ENCODE results near the gene HYDIN. TPM values are rescaled to one million over a fixed set of nuclear protein-coding genes. Genes with fewer than 3 reads are reported as not detected.
A peak's percentile ranks its signal among the peaks of the same experiment; 100 is the strongest.
"Not testable (repeated sequence)": the region's sequence is repeated elsewhere in the genome, so short reads cannot be mapped to it uniquely, and the experiment has no call there.

The HYDIN gene
- total RNA-seq, 1 donor from 2014 or later, result 0.51 TPM

- peak; percentile 52 for ATAC-seq
- DNase-seq (ENCODE audit: missing footprints), result not testable (repeated sequence)
These were observed 293.6 kb downstream of the HYDIN start for GRCh38 chr16:70936781-70937525.

GRCh38 chr16:70935325-70935724 is 295.2 kb downstream of the HYDIN start:
- intact Hi-C loops (cut with DNase I); DNase-seq (ENCODE audit: missing footprints): not testable (repeated sequence)
- peak; percentile 24 for ATAC-seq

More at GRCh38 chr16:70936781-70937525, 293.6 kb downstream of the HYDIN start:
- intact Hi-C loops (cut with DNase I), result not testable (repeated sequence)

GRCh38 chr16:70933746-70934145 is 296.8 kb downstream of the HYDIN start:
- ATAC-seq; intact Hi-C loops (cut with DNase I); DNase-seq (ENCODE audit: missing footprints): not testable (repeated sequence)

- intact Hi-C loops (cut with DNase I); DNase-seq (ENCODE audit: missing footprints); ATAC-seq: not testable (repeated sequence)
These were observed 299.8 kb downstream of the HYDIN start for GRCh38 chr16:70930757-70931156.

DNA sequence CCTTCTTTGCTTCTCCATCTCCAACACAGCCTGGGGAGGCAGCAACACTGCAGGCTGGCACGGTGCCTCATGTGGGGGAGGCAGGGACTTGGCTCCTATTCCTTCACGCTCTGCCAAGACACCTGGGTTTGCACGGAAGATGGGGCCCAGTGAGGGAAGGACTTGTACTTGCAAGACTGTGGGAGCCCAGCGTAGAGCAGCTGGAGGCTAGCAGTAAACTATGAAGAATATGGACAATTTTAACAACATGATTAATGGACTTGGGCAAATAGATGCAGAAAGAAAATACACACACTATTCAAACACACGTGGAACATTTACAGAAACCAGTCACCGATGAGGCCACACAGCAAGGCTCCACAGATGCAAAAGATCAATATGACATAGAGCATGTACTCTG is 308.4 kb downstream of the HYDIN start:
- intact Hi-C loops (cut with DNase I); DNase-seq (ENCODE audit: missing footprints); ATAC-seq: not testable (repeated sequence)

GRCh38 chr16:70920661-70921060 is 309.9 kb downstream of the HYDIN start:
- ATAC-seq; intact Hi-C loops (cut with DNase I); DNase-seq (ENCODE audit: missing footprints): not testable (repeated sequence)

DNA sequence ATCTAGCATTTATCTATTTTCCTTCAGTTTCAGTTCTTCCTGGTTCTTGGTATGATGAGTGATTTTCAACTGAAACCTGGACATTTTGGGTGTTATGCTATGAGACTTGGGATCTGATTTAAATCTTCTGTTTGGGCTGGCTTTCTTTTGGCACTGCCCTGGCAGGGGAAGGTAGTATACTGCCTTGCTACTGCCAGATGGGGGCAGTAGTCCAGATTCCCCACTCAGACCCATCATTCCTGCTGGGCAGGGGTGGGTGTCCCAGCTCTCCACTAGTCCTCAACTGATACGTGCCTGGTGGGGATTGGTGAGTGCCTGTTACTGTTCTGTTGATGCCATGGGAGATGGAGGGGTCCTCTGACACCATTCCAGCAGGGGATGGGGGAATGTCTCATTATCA is 342.3 kb downstream of the HYDIN start:
- ATAC-seq; intact Hi-C loops (cut with DNase I); DNase-seq (ENCODE audit: missing footprints): not testable (repeated sequence)

DNA sequence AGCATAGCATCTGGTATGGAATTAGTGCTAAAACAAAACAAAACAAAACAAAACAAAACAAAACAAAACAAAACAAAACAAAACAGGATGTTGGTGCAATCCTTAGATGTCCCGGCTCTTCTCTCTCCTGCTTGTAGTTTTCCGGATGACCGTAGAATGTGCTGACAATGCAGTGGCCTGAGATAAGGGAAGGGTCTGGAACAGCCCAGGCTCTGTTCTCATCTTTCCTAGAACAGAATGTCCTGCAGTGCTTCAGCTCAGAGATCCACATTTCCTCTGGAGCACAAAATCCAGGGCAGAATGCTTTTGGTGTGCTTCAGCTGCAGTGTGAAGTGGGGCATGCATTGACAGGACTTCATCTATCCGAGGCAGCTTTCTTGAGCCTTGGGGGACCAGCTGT is 345.9 kb downstream of the HYDIN start:
- DNase-seq (ENCODE audit: missing footprints); ATAC-seq; intact Hi-C loops (cut with DNase I): not testable (repeated sequence)

GRCh38 chr16:70882311-70882710 is 348.2 kb downstream of the HYDIN start:
- ATAC-seq; intact Hi-C loops (cut with DNase I); DNase-seq (ENCODE audit: missing footprints): not testable (repeated sequence)

GRCh38 chr16:70877895-70878294 is 352.6 kb downstream of the HYDIN start:
- ATAC-seq; intact Hi-C loops (cut with DNase I); DNase-seq (ENCODE audit: missing footprints): not testable (repeated sequence)

- DNase-seq (ENCODE audit: missing footprints); ATAC-seq; intact Hi-C loops (cut with DNase I): not testable (repeated sequence)
These were observed 354.1 kb downstream of the HYDIN start for GRCh38 chr16:70876442-70876841.

DNA sequence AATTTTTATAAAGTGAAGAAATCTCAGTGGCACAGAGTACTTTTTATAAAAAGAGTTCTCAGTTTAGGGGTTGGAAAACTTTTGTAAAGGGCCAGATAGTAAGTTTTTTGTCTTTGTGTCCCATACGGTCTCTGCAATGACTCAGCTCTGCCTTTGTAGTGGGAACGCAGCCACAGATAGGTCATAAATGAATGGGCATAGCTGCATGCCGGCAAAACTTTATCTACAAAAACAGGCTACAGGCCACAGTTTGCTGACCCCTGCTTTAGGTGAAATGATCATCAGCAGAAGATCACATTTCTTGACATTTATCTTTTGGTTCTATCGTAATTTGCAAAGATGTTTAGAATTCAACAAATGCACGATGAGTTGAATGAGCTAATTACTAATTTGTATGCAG is 365.8 kb downstream of the HYDIN start:
- DNase-seq (ENCODE audit: missing footprints); intact Hi-C loops (cut with DNase I): not testable (repeated sequence)

GRCh38 chr16:70861996-70862395 is 368.5 kb downstream of the HYDIN start:
- intact Hi-C loops (cut with DNase I); DNase-seq (ENCODE audit: missing footprints); ATAC-seq: not testable (repeated sequence)

More for the DNA sequence above, 365.8 kb downstream of the HYDIN start:
- ATAC-seq, result not testable (repeated sequence)

DNA sequence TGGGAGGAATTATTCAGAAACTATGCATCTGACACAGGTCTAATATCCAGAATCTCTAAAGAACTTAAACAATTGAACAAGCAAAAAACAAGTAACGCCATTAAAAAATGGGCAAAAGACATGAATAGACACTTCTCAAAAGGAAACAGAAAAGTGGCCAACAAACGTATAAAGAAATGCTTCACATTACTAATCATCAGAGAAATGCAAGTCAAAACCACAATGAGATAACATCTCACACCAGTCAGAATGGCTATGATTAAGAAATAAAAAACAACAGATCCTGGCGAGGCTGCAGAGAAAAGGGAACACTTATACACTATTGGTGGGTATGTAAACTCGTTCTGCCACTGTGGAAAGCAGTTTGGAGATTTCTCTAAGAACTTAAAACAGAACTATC is 379.2 kb downstream of the HYDIN start:
- DNase-seq (ENCODE audit: missing footprints); ATAC-seq; intact Hi-C loops (cut with DNase I): not testable (repeated sequence)

- intact Hi-C loops (cut with DNase I); ATAC-seq; DNase-seq (ENCODE audit: missing footprints): not testable (repeated sequence)
These were observed 406.9 kb downstream of the HYDIN start for GRCh38 chr16:70823498-70824118.

- DNase-seq (ENCODE audit: missing footprints); ATAC-seq; intact Hi-C loops (cut with DNase I): not testable (repeated sequence)
These were observed 407.8 kb downstream of the HYDIN start for GRCh38 chr16:70822734-70823133.

GRCh38 chr16:70818088-70818487 is 412.4 kb downstream of the HYDIN start:
- intact Hi-C loops (cut with DNase I); ATAC-seq; DNase-seq (ENCODE audit: missing footprints): not testable (repeated sequence)

DNA sequence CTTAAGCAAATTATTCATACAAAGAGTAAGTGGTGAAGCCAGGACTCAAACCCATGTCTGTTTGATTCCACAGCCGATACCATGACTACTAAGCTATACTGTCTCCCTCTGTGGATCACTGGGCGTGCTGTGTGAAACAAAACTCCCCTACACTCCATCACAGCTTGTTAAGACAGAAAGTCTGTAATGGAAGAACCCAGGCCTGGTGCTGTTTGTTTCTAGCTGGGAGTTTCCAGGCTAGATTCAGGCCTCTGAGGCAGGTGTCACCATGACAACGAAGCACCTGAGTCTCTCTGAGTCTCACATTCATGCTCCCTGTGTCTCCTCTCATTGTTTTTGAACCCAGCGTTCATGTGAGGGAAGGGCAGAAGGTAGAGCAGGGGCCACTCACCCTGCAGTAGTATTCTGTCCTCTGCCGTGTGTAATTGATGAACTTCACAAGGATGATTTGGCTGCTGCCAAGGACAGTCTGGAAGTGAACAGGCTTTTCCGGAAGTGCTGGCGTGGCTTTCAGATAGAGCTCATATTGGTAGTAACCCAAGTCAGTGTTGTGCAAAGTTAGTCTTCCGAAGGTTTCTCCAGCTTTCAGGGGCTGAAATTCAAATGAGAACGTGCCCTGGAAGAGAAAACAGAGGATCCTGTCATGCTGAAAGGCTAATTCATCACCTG is 421.0 kb downstream of the HYDIN start:
- intact Hi-C loops (cut with DNase I), result no loop called here
- no peak for ATAC-seq
- DNase-seq (ENCODE audit: missing footprints), result no peak

DNA sequence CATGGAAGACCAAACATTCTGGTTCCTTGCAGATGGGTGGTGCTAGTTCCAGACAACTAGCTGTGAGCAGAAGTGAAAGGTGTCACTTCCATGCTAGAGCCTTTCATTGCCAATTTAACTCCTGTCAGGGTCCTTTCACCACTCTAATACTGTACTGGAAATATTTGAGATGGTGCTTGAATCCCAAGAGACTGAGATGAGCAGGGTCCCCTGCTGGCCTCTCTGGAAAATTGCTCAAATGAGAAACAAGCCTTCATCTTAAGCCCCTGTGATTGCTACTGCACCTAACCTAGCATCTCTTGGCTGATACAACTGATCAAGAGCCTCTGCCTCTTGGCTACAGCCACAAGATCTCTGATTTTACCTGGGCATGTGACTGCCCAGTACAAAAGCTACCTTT is 422.2 kb downstream of the HYDIN start:
- ATAC-seq, result no peak
- no peak for DNase-seq (ENCODE audit: missing footprints)
- intact Hi-C loops (cut with DNase I), result no loop called here
